Neural cell (in vitro differentiated cells): ENCODE measurements around the gene TACC3. TPM values are rescaled to one million over a fixed set of nuclear protein-coding genes. Genes with fewer than 3 reads are reported as not detected.
A peak's percentile ranks its signal among the peaks of the same experiment; 100 is the strongest.

Experiments
- H2AFZ ChIP-seq: fragments of 200-600, 300-800 bp; sonication (generic), shearing (Covaris generic); 2 replicates; pipeline ENCODE4 v1.6.0; 2014; ENCODE audit warnings: low read depth, mild to moderate bottlenecking, antibody characterized with exemption, low read length, moderate library complexity
- H3F3A ChIP-seq: fragments of 200-600 bp; shearing (Covaris generic); 2 replicates; pipeline ENCODE4 v1.6.1; 2016; ENCODE audit warnings: mild to moderate bottlenecking, moderate library complexity, mixed read lengths, antibody characterized with exemption, low read length; ENCODE audit not compliant: insufficient read depth, poor library complexity, severe bottlenecking
- H3K27ac ChIP-seq: fragments of 200-600, 300-800 bp; sonication (generic), shearing (Covaris generic); 2 replicates; pipeline ENCODE4 v1.5.1; 2014; ENCODE audit warnings: mild to moderate bottlenecking, low read length, moderate library complexity
- H3K27me3 ChIP-seq: fragments of 300-800, 200-600 bp; sonication (generic), shearing (Covaris generic); 2 replicates; pipeline ENCODE4 v1.6.0; 2014; ENCODE audit warnings: mild to moderate bottlenecking, low read depth, low read length, moderate library complexity; ENCODE audit not compliant: insufficient read depth
- H3K36me3 ChIP-seq: fragments of 300-800, 200-600 bp; sonication (generic), shearing (Covaris generic); 2 replicates; pipeline ENCODE4 v1.5.1; 2014; ENCODE audit warnings: mild to moderate bottlenecking, antibody characterized with exemption, low read length, moderate library complexity; ENCODE audit not compliant: insufficient read depth
- H3K4me2 ChIP-seq: fragments of 300-800, 200-600 bp; sonication (generic), shearing (Covaris generic); 2 replicates; pipeline ENCODE4 v1.6.0; 2014; ENCODE audit warnings: mild to moderate bottlenecking, low read length
- H3K4me3 ChIP-seq: fragments of 300-800, 200-600 bp; sonication (generic), shearing (Covaris generic); 2 replicates; pipeline ENCODE4 v1.5.1; 2014; ENCODE audit warnings: mild to moderate bottlenecking, low read length, moderate library complexity
- H3K79me2 ChIP-seq: fragments of 200-600 bp; shearing (Covaris generic); replicated peaks from 2 replicates; pipeline ENCODE4 v1.6.0; 2014; ENCODE audit warnings: mild to moderate bottlenecking, low read length, moderate library complexity; ENCODE audit not compliant: insufficient read depth
- H3K9ac ChIP-seq: fragments of 300-800, 200-600 bp; sonication (generic), shearing (Covaris generic); 2 replicates; pipeline ENCODE4 v1.6.1; 2016; ENCODE audit warnings: mild to moderate bottlenecking, low read length, mixed read lengths
- H3K9me2 ChIP-seq: fragments of 200-600 bp; shearing (Covaris generic); 2 replicates; pipeline ENCODE4 v1.6.1; 2016; ENCODE audit warnings: mild to moderate bottlenecking, low read length, mixed read lengths; ENCODE audit not compliant: insufficient read depth
- H3K9me3 ChIP-seq: fragments of 200-600, 300-800 bp; sonication (generic), shearing (Covaris generic); 2 replicates; pipeline ENCODE4 v1.6.1; 2016; ENCODE audit warnings: mild to moderate bottlenecking, mixed run types, low read length, moderate library complexity, mixed read lengths
- H4K20me1 ChIP-seq: fragments of 200-600 bp; shearing (Covaris generic); 2 replicates; pipeline ENCODE4 v1.6.1; 2016; ENCODE audit warnings: mild to moderate bottlenecking, mixed run types; ENCODE audit not compliant: insufficient read depth
- CTCF ChIP-seq: fragments of 450-650 bp; IDR thresholded peaks from 2 replicates; pipeline ENCODE4 v1.5.1; 2014; ENCODE audit warnings: antibody characterized with exemption, mild to moderate bottlenecking, moderate library complexity; ENCODE audit not compliant: poor library complexity, severe bottlenecking
- EP300 ChIP-seq: fragments of 450-650 bp; conservative IDR thresholded peaks from 2 replicates; pipeline ENCODE4 v1.6.1; 2014; ENCODE audit warnings: antibody characterized with exemption, mild to moderate bottlenecking, moderate library complexity; ENCODE audit not compliant: poor library complexity, severe bottlenecking
- EZH2 ChIP-seq: fragments of 200-600, 300-800 bp; shearing (Covaris generic), sonication (generic); IDR thresholded peaks from 2 replicates; pipeline ENCODE4 v1.6.1; 2014; ENCODE audit warnings: antibody characterized with exemption, low read length, borderline replicate concordance, mild to moderate bottlenecking; ENCODE audit not compliant: insufficient read depth, poor library complexity, severe bottlenecking
- MXI1 ChIP-seq: fragments of 450-650 bp; conservative IDR thresholded peaks from 2 replicates; pipeline ENCODE4 v1.6.1; 2014; ENCODE audit warnings: antibody characterized with exemption, mild to moderate bottlenecking; ENCODE audit not compliant: poor library complexity, severe bottlenecking
- POLR2AphosphoS5 ChIP-seq: IDR thresholded peaks from 2 replicates; pipeline ENCODE4 v1.6.1; 2012
- RAD21 ChIP-seq: fragments of 450-650 bp; conservative IDR thresholded peaks from 2 replicates; pipeline ENCODE4 v1.6.1; 2014; ENCODE audit warnings: antibody characterized with exemption, mild to moderate bottlenecking, moderate library complexity
- SMC3 ChIP-seq: fragments of 450-650 bp; conservative IDR thresholded peaks from 2 replicates; pipeline ENCODE4 v1.6.1; 2014; ENCODE audit warnings: antibody characterized with exemption, mild to moderate bottlenecking, moderate library complexity; ENCODE audit not compliant: poor library complexity
- TAF1 ChIP-seq: IDR thresholded peaks from 2 replicates; pipeline ENCODE4 v1.6.1; 2012; ENCODE audit warnings: low read depth
- polyA plus RNA-seq: library from polyadenylated mRNA; depleted of rRNA; stranded (reverse); fragments of >200 nt; gene quantifications from 2 replicates; pipeline ENCODE4 v1.2.3, GENCODE V29; 2014
- TF ChIP-seq, protein P1 (sequence below): IDR thresholded peaks from 2 replicates; pipeline ENCODE4 v1.6.1; 2012; ENCODE audit warnings: borderline replicate concordance

TACC3 gene
- polyA plus RNA-seq, 1 donor from 2014 or later: 2.6 TPM

GRCh38 chr4:1713003-1713851 lies 8.1 kb upstream of the TACC3 start:
- Histone ChIP-seq H3K4me3 (peak overlapping the region; percentile 97), H3K79me2 (peaks cover 25% of the 10 kb centered on the region), H3K36me3 (no peaks in the 10 kb centered on the region), H3F3A (no peaks in the 10 kb centered on the region), H3K9me3 (no peaks in the 10 kb centered on the region), H3K27me3 (no peaks in the 10 kb centered on the region), H2AFZ (no peak overlapping the region), H3K4me2 (no peak overlapping the region), H3K27ac (peak overlapping the region; percentile 65), H4K20me1 (no peaks in the 10 kb centered on the region), H3K9ac (peak overlapping the region; percentile 83), H3K9me2 (no peaks in the 10 kb centered on the region)
- TF ChIP-seq CTCF: no peak
- TF ChIP-seq POLR2AphosphoS5: no peak
- TF ChIP-seq EZH2: no peak
- no peak for TF ChIP-seq MXI1
- no peak for TF ChIP-seq EP300
- TF ChIP-seq SMC3: no peak
- TF ChIP-seq TAF1: no peak
- TF ChIP-seq, protein P1, sequence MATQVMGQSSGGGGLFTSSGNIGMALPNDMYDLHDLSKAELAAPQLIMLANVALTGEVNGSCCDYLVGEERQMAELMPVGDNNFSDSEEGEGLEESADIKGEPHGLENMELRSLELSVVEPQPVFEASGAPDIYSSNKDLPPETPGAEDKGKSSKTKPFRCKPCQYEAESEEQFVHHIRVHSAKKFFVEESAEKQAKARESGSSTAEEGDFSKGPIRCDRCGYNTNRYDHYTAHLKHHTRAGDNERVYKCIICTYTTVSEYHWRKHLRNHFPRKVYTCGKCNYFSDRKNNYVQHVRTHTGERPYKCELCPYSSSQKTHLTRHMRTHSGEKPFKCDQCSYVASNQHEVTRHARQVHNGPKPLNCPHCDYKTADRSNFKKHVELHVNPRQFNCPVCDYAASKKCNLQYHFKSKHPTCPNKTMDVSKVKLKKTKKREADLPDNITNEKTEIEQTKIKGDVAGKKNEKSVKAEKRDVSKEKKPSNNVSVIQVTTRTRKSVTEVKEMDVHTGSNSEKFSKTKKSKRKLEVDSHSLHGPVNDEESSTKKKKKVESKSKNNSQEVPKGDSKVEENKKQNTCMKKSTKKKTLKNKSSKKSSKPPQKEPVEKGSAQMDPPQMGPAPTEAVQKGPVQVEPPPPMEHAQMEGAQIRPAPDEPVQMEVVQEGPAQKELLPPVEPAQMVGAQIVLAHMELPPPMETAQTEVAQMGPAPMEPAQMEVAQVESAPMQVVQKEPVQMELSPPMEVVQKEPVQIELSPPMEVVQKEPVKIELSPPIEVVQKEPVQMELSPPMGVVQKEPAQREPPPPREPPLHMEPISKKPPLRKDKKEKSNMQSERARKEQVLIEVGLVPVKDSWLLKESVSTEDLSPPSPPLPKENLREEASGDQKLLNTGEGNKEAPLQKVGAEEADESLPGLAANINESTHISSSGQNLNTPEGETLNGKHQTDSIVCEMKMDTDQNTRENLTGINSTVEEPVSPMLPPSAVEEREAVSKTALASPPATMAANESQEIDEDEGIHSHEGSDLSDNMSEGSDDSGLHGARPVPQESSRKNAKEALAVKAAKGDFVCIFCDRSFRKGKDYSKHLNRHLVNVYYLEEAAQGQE: no peak
- no peak for TF ChIP-seq RAD21

GRCh38 chr4:1714303-1715001 lies 6.9 kb upstream of the TACC3 start:
- Histone ChIP-seq H3F3A (no peaks in the 10 kb centered on the region), H3K27ac (no peak overlapping the region), H2AFZ (no peak overlapping the region), H4K20me1 (no peaks in the 10 kb centered on the region), H3K9me2 (no peaks in the 10 kb centered on the region), H3K9ac (no peak overlapping the region), H3K4me2 (no peak overlapping the region), H3K36me3 (no peaks in the 10 kb centered on the region), H3K4me3 (no peak overlapping the region), H3K27me3 (no peaks in the 10 kb centered on the region), H3K79me2 (peaks cover 18% of the 10 kb centered on the region), H3K9me3 (no peaks in the 10 kb centered on the region)
- TF ChIP-seq CTCF (no peak), EP300 (no peak), RAD21 (no peak), MXI1 (no peak), POLR2AphosphoS5 (no peak), TAF1 (no peak), EZH2 (no peak), SMC3 (no peak)
- TF ChIP-seq, protein P1: no peak
